SK-N-SH treated with all-trans-retinoic acid at 6 μM for 48 hours (cell line): ENCODE measurements around the gene NAMPT.

ENCODE experiments used
- ATAC-seq: fragments of 200-7000 bp; cut with Tn5 transposase; 3 replicates; pipeline ENCODE4 v1.9.1; 2020; ENCODE audit warnings: mild to moderate bottlenecking, moderate library complexity
- CSDC2 ChIP-seq: fragments of 250-450 bp; sonication (Bioruptor Pico); IDR thresholded peaks from 2 replicates; pipeline ENCODE4 v1.5.0; 2020; ENCODE audit warnings: mild to moderate bottlenecking, moderate library complexity
- ESRRG ChIP-seq: fragments of 250-450 bp; sonication (Bioruptor Pico); IDR thresholded peaks from 2 replicates; pipeline ENCODE4 v1.6.1; 2021; ENCODE audit warnings: mild to moderate bottlenecking
- GLIS3 ChIP-seq: fragments of 250-450 bp; sonication (Bioruptor Pico); IDR thresholded peaks from 2 replicates; pipeline ENCODE4 v1.5.0; 2020; ENCODE audit warnings: mild to moderate bottlenecking, moderate library complexity
- ISL1 ChIP-seq: fragments of 250-450 bp; sonication (Bioruptor Pico); IDR thresholded peaks from 2 replicates; pipeline ENCODE4 v2.1.2; 2022; ENCODE audit warnings: mild to moderate bottlenecking, moderate library complexity
- OSR1 ChIP-seq: fragments of 250-450 bp; sonication (Bioruptor Pico); IDR thresholded peaks from 2 replicates; pipeline ENCODE4 v1.8.0; 2022; ENCODE audit warnings: moderate library complexity, mild to moderate bottlenecking, inconsistent platforms
- PPARA ChIP-seq: fragments of 250-450 bp; sonication (Bioruptor Pico); IDR thresholded peaks from 2 replicates; pipeline ENCODE4 v1.5.0; 2020; ENCODE audit warnings: mild to moderate bottlenecking, borderline replicate concordance
- TCF4 ChIP-seq: fragments of 250-450 bp; sonication (Bioruptor Pico); IDR thresholded peaks from 2 replicates; pipeline ENCODE4 v1.8.0; 2021; ENCODE audit warnings: mild to moderate bottlenecking, moderate library complexity, borderline replicate concordance
- TOX ChIP-seq: fragments of 250-450 bp; sonication (Bioruptor Pico); IDR thresholded peaks from 2 replicates; pipeline ENCODE4 v1.8.0; 2021; ENCODE audit warnings: mild to moderate bottlenecking, moderate library complexity, borderline replicate concordance
- ZFP30 ChIP-seq: fragments of 450-650 bp; formaldehyde crosslinking; IDR thresholded peaks from 2 replicates; pipeline ENCODE4 v1.5.0; 2022; ENCODE audit warnings: mild to moderate bottlenecking, moderate library complexity
- ZNF565 ChIP-seq: fragments of 450-650 bp; formaldehyde crosslinking; conservative IDR thresholded peaks from 2 replicates; pipeline ENCODE4 v1.5.0; 2020; ENCODE audit warnings: low read depth, mild to moderate bottlenecking, moderate library complexity
- ZNF70 ChIP-seq: fragments of 450-650 bp; formaldehyde crosslinking; IDR thresholded peaks from 2 replicates; pipeline ENCODE4 v1.5.0; 2020; ENCODE audit warnings: mild to moderate bottlenecking, moderate library complexity
- ZNF8 ChIP-seq: fragments of 450-650 bp; formaldehyde crosslinking; IDR thresholded peaks from 2 replicates; pipeline ENCODE4 v1.5.0; 2020; ENCODE audit warnings: mild to moderate bottlenecking, moderate library complexity
- TF ChIP-seq, protein P1 (sequence below): fragments of 250-450 bp; sonication (Bioruptor Pico); IDR thresholded peaks from 2 replicates; pipeline ENCODE4 v1.8.0; 2020; ENCODE audit warnings: mild to moderate bottlenecking, moderate library complexity, borderline replicate concordance
- TF ChIP-seq, protein P2 (sequence below): fragments of 250-450 bp; sonication (Bioruptor Pico); IDR thresholded peaks from 2 replicates; pipeline ENCODE4 v1.5.1; 2020; ENCODE audit warnings: low read depth, mild to moderate bottlenecking, moderate library complexity
- TF ChIP-seq, protein P3 (sequence below): fragments of 250-450 bp; sonication (Bioruptor Pico); IDR thresholded peaks from 2 replicates; pipeline ENCODE4 v1.5.0; 2020; ENCODE audit warnings: mild to moderate bottlenecking, moderate library complexity
- TF ChIP-seq, protein P4 (sequence below): fragments of 250-450 bp; sonication (Bioruptor Pico); IDR thresholded peaks from 2 replicates; pipeline ENCODE4 v1.5.1; 2021; ENCODE audit warnings: mild to moderate bottlenecking, moderate library complexity

Gene NAMPT

GRCh38 chr7:106316947-106317346, 32.2 kb upstream of the NAMPT start:
- ATAC-seq = no peak
- TF ChIP-seq ZNF8 (CRISPR knock-in tag) = peak; percentile 91; the same call in 1 of the 2 replicates
- no peak for TF ChIP-seq OSR1 (CRISPR knock-in tag)

DNA sequence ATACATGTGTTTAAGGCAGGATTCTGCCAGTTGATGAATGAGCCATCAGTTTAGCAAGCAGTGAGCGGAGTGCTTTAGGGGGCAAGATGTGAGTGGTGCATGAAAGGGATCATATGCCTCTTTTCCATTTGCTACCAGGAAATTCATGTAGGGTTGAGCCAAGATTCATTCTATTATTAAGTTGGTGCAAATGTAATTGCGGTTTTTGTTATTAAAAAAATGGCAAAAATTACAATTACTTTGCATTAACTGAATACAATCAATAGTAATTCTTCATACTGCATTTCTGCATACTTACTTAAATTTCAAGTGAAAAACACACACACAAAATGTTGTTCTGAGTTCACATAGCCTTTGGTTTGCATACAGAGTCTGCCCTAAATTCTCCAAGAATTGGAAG, 30.1 kb upstream of the NAMPT start:
- no peak for ATAC-seq
- TF ChIP-seq, protein P1, sequence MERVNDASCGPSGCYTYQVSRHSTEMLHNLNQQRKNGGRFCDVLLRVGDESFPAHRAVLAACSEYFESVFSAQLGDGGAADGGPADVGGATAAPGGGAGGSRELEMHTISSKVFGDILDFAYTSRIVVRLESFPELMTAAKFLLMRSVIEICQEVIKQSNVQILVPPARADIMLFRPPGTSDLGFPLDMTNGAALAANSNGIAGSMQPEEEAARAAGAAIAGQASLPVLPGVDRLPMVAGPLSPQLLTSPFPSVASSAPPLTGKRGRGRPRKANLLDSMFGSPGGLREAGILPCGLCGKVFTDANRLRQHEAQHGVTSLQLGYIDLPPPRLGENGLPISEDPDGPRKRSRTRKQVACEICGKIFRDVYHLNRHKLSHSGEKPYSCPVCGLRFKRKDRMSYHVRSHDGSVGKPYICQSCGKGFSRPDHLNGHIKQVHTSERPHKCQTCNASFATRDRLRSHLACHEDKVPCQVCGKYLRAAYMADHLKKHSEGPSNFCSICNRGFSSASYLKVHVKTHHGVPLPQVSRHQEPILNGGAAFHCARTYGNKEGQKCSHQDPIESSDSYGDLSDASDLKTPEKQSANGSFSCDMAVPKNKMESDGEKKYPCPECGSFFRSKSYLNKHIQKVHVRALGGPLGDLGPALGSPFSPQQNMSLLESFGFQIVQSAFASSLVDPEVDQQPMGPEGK (CRISPR knock-in tag) = no peak
- no peak for TF ChIP-seq TCF4 (CRISPR knock-in tag)
- no peak for TF ChIP-seq ISL1 (CRISPR knock-in tag)
- TF ChIP-seq GLIS3 (CRISPR knock-in tag) = no peak

DNA sequence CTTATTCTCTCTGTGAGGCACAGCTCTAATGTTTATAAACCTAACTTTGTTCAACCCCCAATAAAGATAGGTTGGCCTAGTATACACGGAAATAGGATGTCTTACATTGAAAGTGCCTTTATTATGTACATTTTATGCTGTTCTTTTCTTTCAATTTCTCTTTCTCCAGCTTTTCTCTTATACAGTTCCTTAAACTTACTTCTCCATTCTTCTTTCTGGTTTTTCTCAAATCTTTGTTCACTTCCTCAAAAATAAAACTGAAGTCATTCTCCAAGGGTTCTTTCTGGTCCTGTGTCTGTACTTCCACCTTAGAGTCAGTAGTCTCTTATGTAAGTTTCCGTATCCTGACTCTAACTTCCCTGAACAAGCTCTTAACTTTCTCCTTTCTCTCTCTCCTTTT, 29.2 kb upstream of the NAMPT start:
- no peak for ATAC-seq
- no peak for TF ChIP-seq ZNF565 (CRISPR knock-in tag)
- TF ChIP-seq PPARA = no peak
- no peak for TF ChIP-seq ESRRG (CRISPR knock-in tag)
- no peak for TF ChIP-seq OSR1 (CRISPR knock-in tag)
- TF ChIP-seq, protein P2, sequence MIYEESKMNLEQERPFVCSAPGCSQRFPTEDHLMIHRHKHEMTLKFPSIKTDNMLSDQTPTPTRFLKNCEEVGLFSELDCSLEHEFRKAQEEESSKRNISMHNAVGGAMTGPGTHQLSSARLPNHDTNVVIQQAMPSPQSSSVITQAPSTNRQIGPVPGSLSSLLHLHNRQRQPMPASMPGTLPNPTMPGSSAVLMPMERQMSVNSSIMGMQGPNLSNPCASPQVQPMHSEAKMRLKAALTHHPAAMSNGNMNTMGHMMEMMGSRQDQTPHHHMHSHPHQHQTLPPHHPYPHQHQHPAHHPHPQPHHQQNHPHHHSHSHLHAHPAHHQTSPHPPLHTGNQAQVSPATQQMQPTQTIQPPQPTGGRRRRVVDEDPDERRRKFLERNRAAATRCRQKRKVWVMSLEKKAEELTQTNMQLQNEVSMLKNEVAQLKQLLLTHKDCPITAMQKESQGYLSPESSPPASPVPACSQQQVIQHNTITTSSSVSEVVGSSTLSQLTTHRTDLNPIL = no peak
- TF ChIP-seq, protein P3, sequence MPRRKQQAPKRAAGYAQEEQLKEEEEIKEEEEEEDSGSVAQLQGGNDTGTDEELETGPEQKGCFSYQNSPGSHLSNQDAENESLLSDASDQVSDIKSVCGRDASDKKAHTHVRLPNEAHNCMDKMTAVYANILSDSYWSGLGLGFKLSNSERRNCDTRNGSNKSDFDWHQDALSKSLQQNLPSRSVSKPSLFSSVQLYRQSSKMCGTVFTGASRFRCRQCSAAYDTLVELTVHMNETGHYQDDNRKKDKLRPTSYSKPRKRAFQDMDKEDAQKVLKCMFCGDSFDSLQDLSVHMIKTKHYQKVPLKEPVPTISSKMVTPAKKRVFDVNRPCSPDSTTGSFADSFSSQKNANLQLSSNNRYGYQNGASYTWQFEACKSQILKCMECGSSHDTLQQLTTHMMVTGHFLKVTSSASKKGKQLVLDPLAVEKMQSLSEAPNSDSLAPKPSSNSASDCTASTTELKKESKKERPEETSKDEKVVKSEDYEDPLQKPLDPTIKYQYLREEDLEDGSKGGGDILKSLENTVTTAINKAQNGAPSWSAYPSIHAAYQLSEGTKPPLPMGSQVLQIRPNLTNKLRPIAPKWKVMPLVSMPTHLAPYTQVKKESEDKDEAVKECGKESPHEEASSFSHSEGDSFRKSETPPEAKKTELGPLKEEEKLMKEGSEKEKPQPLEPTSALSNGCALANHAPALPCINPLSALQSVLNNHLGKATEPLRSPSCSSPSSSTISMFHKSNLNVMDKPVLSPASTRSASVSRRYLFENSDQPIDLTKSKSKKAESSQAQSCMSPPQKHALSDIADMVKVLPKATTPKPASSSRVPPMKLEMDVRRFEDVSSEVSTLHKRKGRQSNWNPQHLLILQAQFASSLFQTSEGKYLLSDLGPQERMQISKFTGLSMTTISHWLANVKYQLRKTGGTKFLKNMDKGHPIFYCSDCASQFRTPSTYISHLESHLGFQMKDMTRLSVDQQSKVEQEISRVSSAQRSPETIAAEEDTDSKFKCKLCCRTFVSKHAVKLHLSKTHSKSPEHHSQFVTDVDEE (CRISPR knock-in tag) = no peak
- TF ChIP-seq ZFP30 (CRISPR knock-in tag) = no peak
- TF ChIP-seq TCF4 (CRISPR knock-in tag) = no peak
- TF ChIP-seq, protein P1 (CRISPR knock-in tag) = no peak
- no peak for TF ChIP-seq CSDC2
- no peak for TF ChIP-seq GLIS3 (CRISPR knock-in tag)
- TF ChIP-seq TOX (CRISPR knock-in tag) = no peak
- TF ChIP-seq, protein P4, sequence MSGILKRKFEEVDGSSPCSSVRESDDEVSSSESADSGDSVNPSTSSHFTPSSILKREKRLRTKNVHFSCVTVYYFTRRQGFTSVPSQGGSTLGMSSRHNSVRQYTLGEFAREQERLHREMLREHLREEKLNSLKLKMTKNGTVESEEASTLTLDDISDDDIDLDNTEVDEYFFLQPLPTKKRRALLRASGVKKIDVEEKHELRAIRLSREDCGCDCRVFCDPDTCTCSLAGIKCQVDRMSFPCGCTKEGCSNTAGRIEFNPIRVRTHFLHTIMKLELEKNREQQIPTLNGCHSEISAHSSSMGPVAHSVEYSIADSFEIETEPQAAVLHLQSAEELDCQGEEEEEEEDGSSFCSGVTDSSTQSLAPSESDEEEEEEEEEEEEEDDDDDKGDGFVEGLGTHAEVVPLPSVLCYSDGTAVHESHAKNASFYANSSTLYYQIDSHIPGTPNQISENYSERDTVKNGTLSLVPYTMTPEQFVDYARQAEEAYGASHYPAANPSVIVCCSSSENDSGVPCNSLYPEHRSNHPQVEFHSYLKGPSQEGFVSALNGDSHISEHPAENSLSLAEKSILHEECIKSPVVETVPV = no peak
- TF ChIP-seq, all 23 proteins: peak for 0

DNA sequence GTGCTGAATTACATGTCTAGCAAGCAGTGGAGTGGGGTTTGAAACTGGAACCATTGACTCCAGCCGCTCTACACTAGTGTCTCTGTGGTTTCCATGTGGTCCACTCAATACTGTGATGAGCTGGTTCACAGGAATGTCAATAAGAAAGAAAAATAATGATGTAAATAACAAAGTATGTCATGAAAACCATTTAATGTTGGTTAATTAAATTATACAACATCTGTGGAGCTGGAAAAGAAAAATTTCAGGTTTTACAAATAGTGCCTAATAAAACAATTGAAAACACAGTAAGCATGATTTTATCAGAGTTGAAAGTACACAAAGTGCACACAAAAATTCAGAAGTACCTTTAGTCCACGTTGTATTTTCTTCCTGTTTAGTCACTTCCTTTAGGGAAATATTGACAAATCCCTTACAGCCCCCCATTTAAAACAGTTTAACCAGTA, 28.7 kb upstream of the NAMPT start:
- TF ChIP-seq ZNF8 (CRISPR knock-in tag) (0 out of 2 replicates have a peak, but pooled peaks have one; percentile 6), TCF4 (CRISPR knock-in tag) (peak; percentile 42; the same call in 1 of the 2 replicates), ZNF70 (CRISPR knock-in tag) (no peak), ZFP30 (CRISPR knock-in tag) (no peak), ISL1 (CRISPR knock-in tag) (peak; percentile 86)
- TF ChIP-seq, protein P2 = peak; percentile 88
- TF ChIP-seq, all 23 proteins: peak for 4
- ATAC-seq = peak; percentile 84
